ENCODE measurements around the gene PAX7.

DNA sequence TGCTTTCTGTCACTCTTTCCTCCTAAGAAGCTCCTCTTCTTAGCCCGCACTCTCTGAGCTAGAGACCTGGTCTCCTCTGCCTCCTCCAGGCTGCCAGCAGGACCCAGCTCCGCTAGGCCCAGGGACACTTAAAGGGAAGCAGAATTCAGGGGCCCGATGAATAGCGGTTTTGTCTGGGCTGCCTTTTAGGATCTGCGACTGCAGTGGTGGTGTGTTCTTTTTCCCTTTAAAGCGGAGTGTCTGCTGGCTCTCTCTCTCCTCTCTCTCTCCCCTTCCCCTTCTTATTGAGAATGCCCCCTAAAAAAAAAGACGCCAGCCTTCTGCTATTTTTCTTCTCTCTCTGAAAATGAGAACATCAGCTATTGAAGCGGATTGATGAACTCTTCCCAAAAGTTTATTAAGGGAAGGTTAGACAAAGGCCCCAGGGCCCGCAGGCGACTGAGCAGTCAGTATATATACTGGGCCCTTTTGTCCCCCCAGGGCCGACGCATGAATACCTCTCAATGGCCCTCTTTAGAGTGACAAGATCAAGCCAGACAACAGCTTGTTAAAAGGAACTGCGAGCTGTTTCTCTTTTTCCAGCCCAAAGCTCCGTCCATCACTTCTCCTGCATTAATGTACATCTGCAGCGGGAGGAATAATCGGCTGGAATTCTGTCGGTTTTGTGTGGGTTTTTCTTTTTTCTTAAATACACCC is 27.0 kb downstream of the PAX7 start:
- TF ChIP-seq, protein P1, sequence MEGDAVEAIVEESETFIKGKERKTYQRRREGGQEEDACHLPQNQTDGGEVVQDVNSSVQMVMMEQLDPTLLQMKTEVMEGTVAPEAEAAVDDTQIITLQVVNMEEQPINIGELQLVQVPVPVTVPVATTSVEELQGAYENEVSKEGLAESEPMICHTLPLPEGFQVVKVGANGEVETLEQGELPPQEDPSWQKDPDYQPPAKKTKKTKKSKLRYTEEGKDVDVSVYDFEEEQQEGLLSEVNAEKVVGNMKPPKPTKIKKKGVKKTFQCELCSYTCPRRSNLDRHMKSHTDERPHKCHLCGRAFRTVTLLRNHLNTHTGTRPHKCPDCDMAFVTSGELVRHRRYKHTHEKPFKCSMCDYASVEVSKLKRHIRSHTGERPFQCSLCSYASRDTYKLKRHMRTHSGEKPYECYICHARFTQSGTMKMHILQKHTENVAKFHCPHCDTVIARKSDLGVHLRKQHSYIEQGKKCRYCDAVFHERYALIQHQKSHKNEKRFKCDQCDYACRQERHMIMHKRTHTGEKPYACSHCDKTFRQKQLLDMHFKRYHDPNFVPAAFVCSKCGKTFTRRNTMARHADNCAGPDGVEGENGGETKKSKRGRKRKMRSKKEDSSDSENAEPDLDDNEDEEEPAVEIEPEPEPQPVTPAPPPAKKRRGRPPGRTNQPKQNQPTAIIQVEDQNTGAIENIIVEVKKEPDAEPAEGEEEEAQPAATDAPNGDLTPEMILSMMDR (IDR thresholded peaks at IDR 0.05 in 2 of 3, conservative IDR thresholded peaks at IDR 0.05 in 1 of 3; ENCODE audit: insufficient read depth in 2 of 3, low read depth in 1 of 3, low read length in 3 of 3): no peak
- TF ChIP-seq NR1H2 (CRISPR knock-in tag; IDR thresholded peaks at IDR 0.05): no peak
- no peak for TF ChIP-seq PTBP1 (IDR thresholded peaks at IDR 0.05; ENCODE audit: low read depth, low read length)
- no peak for TF ChIP-seq EZH2 (IDR thresholded peaks at IDR 0.05; ENCODE audit: borderline replicate concordance, low read depth, low read length)
- no peak for TF ChIP-seq ZNF239 (CRISPR knock-in tag; IDR thresholded peaks at IDR 0.05)
- no peak for TF ChIP-seq POLR2A (conservative IDR thresholded peaks at IDR 0.05)
- no peak for TF ChIP-seq ETV6 (IDR thresholded peaks at IDR 0.05; ENCODE audit: borderline replicate concordance in 1 of 2, low read depth in 2 of 2, low read length in 1 of 2)
- no peak for TF ChIP-seq ETV6 (CRISPR knock-in tag; IDR thresholded peaks at IDR 0.05; ENCODE audit: borderline replicate concordance)
- TF ChIP-seq, protein P2, sequence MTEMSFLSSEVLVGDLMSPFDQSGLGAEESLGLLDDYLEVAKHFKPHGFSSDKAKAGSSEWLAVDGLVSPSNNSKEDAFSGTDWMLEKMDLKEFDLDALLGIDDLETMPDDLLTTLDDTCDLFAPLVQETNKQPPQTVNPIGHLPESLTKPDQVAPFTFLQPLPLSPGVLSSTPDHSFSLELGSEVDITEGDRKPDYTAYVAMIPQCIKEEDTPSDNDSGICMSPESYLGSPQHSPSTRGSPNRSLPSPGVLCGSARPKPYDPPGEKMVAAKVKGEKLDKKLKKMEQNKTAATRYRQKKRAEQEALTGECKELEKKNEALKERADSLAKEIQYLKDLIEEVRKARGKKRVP (CRISPR knock-in tag; IDR thresholded peaks at IDR 0.05): no peak
- TF ChIP-seq, protein P3, sequence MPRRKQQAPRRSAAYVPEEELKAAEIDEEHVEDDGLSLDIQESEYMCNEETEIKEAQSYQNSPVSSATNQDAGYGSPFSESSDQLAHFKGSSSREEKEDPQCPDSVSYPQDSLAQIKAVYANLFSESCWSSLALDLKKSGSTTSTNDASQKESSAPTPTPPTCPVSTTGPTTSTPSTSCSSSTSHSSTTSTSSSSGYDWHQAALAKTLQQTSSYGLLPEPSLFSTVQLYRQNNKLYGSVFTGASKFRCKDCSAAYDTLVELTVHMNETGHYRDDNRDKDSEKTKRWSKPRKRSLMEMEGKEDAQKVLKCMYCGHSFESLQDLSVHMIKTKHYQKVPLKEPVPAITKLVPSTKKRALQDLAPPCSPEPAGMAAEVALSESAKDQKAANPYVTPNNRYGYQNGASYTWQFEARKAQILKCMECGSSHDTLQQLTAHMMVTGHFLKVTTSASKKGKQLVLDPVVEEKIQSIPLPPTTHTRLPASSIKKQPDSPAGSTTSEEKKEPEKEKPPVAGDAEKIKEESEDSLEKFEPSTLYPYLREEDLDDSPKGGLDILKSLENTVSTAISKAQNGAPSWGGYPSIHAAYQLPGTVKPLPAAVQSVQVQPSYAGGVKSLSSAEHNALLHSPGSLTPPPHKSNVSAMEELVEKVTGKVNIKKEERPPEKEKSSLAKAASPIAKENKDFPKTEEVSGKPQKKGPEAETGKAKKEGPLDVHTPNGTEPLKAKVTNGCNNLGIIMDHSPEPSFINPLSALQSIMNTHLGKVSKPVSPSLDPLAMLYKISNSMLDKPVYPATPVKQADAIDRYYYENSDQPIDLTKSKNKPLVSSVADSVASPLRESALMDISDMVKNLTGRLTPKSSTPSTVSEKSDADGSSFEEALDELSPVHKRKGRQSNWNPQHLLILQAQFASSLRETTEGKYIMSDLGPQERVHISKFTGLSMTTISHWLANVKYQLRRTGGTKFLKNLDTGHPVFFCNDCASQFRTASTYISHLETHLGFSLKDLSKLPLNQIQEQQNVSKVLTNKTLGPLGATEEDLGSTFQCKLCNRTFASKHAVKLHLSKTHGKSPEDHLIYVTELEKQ (CRISPR knock-in tag; IDR thresholded peaks at IDR 0.05): no peak
- no peak for TF ChIP-seq ARID2 (IDR thresholded peaks at IDR 0.05)
- TF ChIP-seq, protein P4, sequence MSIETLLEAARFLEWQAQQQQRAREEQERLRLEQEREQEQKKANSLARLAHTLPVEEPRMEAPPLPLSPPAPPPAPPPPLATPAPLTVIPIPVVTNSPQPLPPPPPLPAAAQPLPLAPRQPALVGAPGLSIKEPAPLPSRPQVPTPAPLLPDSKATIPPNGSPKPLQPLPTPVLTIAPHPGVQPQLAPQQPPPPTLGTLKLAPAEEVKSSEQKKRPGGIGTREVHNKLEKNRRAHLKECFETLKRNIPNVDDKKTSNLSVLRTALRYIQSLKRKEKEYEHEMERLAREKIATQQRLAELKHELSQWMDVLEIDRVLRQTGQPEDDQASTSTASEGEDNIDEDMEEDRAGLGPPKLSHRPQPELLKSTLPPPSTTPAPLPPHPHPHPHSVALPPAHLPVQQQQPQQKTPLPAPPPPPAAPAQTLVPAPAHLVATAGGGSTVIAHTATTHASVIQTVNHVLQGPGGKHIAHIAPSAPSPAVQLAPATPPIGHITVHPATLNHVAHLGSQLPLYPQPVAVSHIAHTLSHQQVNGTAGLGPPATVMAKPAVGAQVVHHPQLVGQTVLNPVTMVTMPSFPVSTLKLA (conservative IDR thresholded peaks at IDR 0.05): no peak
